ENCODE data around the gene RPL35.

GRCh38 chr9:124843456-124844034, 18.2 kb downstream of the RPL35 start:
- TF ChIP-seq CTCF (IDR thresholded peaks at IDR 0.05) (no peak), EZH2 (IDR thresholded peaks at IDR 0.05) (no peak)
